C4-2B (cell line): ENCODE measurements around the gene ADIPOQ.

Experiments used
- CTCF ChIP-seq: fragments of 450-650 bp; conservative IDR thresholded peaks from 2 replicates; pipeline ENCODE4 v1.5.1; 2017; ENCODE audit warnings: mild to moderate bottlenecking
- ZFX ChIP-seq: fragments of 450-650 bp; IDR thresholded peaks from 2 replicates; pipeline ENCODE4 v1.6.1; 2017

DNA sequence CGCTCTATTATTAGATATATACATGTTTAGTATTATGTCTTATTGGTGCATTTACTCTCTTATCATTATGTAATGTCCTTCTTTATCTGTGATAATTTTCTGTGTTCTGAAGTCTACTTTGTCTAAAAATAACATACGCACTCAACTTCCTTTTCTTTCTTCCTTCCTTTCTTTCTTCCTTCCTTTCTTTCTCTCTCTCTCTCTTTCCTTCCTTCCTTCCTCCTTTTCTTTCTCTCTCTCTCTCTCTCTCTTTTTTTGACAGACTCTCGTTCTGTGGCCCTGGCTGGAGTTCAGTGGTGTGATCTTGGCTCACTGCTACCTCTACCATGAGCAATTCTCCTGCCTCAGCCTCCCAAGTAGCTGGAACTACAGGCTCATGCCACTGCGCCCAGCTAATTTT, 15.2 kb downstream of the ADIPOQ start:
- TF ChIP-seq CTCF (no peak), ZFX (no peak)
